ENCODE results near the gene SERINC3. TPM values are rescaled to one million over a fixed set of nuclear protein-coding genes. Genes with fewer than 3 reads are reported as not detected.

SERINC3 gene
- total and polyA plus RNA-seq, 7 donors = 35.6 to 104 (median 89.5) TPM

- intact Hi-C loops (cut with DNase I) = no loop called here
- peaks cover 5 to 54% of the 10 kb centered on the region in 2 donors for H3K36me3 ChIP-seq (ENCODE audit: insufficient read depth in 1 of 2, low read depth in 1 of 2)
- DNase-seq (no peak), ATAC-seq (no peak)
- no peak overlapping the region for H3K27ac ChIP-seq
- no peak for TF ChIP-seq CTCF (IDR thresholded peaks at IDR 0.05)
- no peak overlapping the region for H3K4me3 ChIP-seq
- no peaks in the 10 kb centered on the region for H3K27me3 ChIP-seq (ENCODE audit: insufficient read depth in 3 of 3, low read length in 2 of 3)
- WGBS, 3 donors = 93 to 96% (median 94%) methylated on average over 18 of the region's 18 CpGs
- no peaks in the 10 kb centered on the region for H3K9me3 ChIP-seq
- H3K4me1 ChIP-seq = peaks cover 17% of the 10 kb centered on the region
Measured at GRCh38 chr20:44480097-44480496, 41.8 kb downstream of the SERINC3 start.

- Histone ChIP-seq H3K27me3 (ENCODE audit: insufficient read depth in 3 of 3, low read length in 2 of 3) (no peaks in the 10 kb centered on the region), H3K4me1 (peaks cover 18% of the 10 kb centered on the region), H3K36me3 (ENCODE audit: insufficient read depth in 1 of 2, low read depth in 1 of 2) (peaks cover 5 to 50% of the 10 kb centered on the region in 2 donors), H3K27ac (no peak overlapping the region), H3K9me3 (no peaks in the 10 kb centered on the region), H3K4me3 (no peak overlapping the region)
- no peak for TF ChIP-seq CTCF (IDR thresholded peaks at IDR 0.05)
- DNase-seq = no peak
- WGBS, 3 donors = 75 to 83% (median 80%) methylated on average over 5 of the region's 5 CpGs
- no peak for ATAC-seq
- intact Hi-C loops (cut with DNase I) = loop anchor here (5.0 to 10.0 kb wide), 3 partner anchors 265 to 365 kb away; partner anchors contain the start of gene OSER1 (in 2 of the 2)
Measured at GRCh38 chr20:44479643-44480042, 42.2 kb downstream of the SERINC3 start.

GRCh38 chr20:44478206-44478605, 43.7 kb downstream of the SERINC3 start:
- no peaks in the 10 kb centered on the region for H3K9me3 ChIP-seq
- 74 to 80% (median 76%) methylated on average over 6 of the region's 6 CpGs for WGBS, 3 donors
- peaks cover 18% of the 10 kb centered on the region for H3K4me1 ChIP-seq
- intact Hi-C loops (cut with DNase I) = loop anchor here (5.0 to 10.0 kb wide), 3 partner anchors 263 to 363 kb away; partner anchors contain the start of gene OSER1 (in 2 of the 2)
- TF ChIP-seq CTCF (IDR thresholded peaks at IDR 0.05) = no peak
- H3K27me3 ChIP-seq (ENCODE audit: insufficient read depth in 3 of 3, low read length in 2 of 3) = no peaks in the 10 kb centered on the region
- DNase-seq (no peak), ATAC-seq (no peak)
- H3K27ac ChIP-seq = no peak overlapping the region
- H3K4me3 ChIP-seq = no peak overlapping the region
- H3K36me3 ChIP-seq (ENCODE audit: insufficient read depth in 1 of 2, low read depth in 1 of 2) = peaks cover 3 to 36% of the 10 kb centered on the region in 2 donors

GRCh38 chr20:44477151-44477550, 44.7 kb downstream of the SERINC3 start:
- Histone ChIP-seq H3K4me1 (peaks cover 18% of the 10 kb centered on the region), H3K4me3 (no peak overlapping the region), H3K27ac (peak overlapping the region; percentile 95), H3K36me3 (ENCODE audit: insufficient read depth in 1 of 2, low read depth in 1 of 2) (peaks cover 3 to 26% of the 10 kb centered on the region in 2 donors), H3K27me3 (ENCODE audit: insufficient read depth in 3 of 3, low read length in 2 of 3) (no peaks in the 10 kb centered on the region), H3K9me3 (no peaks in the 10 kb centered on the region)
- peak in 1 of 4 donors; percentile 14 for ATAC-seq
- no peak for TF ChIP-seq CTCF (IDR thresholded peaks at IDR 0.05)
- WGBS, 3 donors = 69 to 84% (median 81%) methylated on average over 3 of the region's 3 CpGs
- intact Hi-C loops (cut with DNase I) = loop anchor here (5.0 to 10.0 kb wide), 3 partner anchors 262 to 362 kb away; partner anchors contain the start of gene OSER1 (in 2 of the 2)
- DNase-seq = no peak

Data from psoas muscle (tissue), 8 donors.